Stimulated activated naive CD8-positive, alpha-beta T cell treated with anti-CD3 and anti-CD28 coated beads, Interleukin-15, Interleukin-2, amounts not matched to agents 100 ng/mL and 50 ng/mL, for 24 hours (primary cell): ENCODE data around the gene MRTFB.

Experiments used
- H3K27ac Mint-ChIP-seq: one replicate; pipeline ENCODE4 v1.8.0; 2021; ENCODE audit warnings: mild to moderate bottlenecking, mixed read lengths
- H3K27me3 Mint-ChIP-seq: one replicate; pipeline ENCODE4 v1.8.0; 2021; ENCODE audit warnings: mixed read lengths
- H3K36me3 Mint-ChIP-seq: one replicate; pipeline ENCODE4 v1.8.0; 2021; ENCODE audit warnings: low read depth, mixed read lengths
- H3K4me1 Mint-ChIP-seq: one replicate; pipeline ENCODE4 v1.8.0; 2021; ENCODE audit warnings: low read depth, mixed read lengths
- H3K4me3 Mint-ChIP-seq: one replicate; pipeline ENCODE4 v1.8.0; 2021; ENCODE audit warnings: mild to moderate bottlenecking, mixed read lengths
- H3K9me3 Mint-ChIP-seq: one replicate; pipeline ENCODE4 v1.8.0; 2021; ENCODE audit warnings: mixed read lengths

The MRTFB gene

DNA sequence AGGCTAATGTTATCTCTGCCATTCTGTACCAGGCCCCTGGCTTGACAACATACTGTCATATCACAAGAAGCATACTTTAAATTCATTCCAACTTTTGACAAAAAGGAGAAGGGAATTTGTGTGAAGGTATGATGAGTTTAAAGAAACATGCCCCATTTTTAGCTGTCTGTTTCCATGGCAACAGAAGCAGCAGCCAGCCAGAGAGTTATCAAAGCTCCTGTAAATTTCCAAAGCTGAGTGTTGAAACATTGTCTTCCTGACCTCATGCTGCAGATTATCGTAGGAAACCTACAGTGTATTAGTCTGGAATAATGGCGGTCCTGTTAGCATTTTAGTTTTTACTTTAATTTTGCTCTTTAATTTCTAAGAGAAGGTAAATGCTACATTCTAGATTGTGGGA, 124.9 kb downstream of the MRTFB start:
- H3K36me3 Mint-ChIP-seq = peaks cover 5% of the 10 kb centered on the region
- H3K4me3 Mint-ChIP-seq = no peak overlapping the region
- H3K27me3 Mint-ChIP-seq = no peaks in the 10 kb centered on the region
- H3K4me1 Mint-ChIP-seq = peaks cover 34% of the 10 kb centered on the region
- no peak overlapping the region for H3K27ac Mint-ChIP-seq
- H3K9me3 Mint-ChIP-seq = no peaks in the 10 kb centered on the region

DNA sequence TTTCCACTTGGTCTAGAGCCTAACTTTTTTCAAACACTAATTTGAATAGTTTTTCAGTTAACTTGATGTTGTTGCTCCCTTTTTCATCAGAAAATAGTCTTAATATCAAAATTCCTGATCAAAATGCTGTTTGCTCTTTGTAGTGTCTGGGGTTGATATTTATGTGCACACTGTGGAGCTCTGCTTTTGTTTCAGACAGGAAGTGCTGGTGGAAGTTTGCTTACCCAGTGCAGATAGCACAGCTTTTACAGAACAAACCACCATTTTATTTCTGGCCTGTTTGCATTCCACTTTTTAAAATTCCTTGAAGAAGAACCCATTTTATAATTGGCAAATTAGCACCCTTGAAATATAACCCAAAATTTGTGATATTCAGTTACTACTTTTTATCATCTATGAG, 125.4 kb downstream of the MRTFB start:
- Mint-ChIP-seq H3K4me1 (peaks cover 34% of the 10 kb centered on the region), H3K27ac (no peak overlapping the region), H3K4me3 (no peak overlapping the region), H3K36me3 (peaks cover 5% of the 10 kb centered on the region), H3K27me3 (no peaks in the 10 kb centered on the region), H3K9me3 (no peaks in the 10 kb centered on the region)

DNA sequence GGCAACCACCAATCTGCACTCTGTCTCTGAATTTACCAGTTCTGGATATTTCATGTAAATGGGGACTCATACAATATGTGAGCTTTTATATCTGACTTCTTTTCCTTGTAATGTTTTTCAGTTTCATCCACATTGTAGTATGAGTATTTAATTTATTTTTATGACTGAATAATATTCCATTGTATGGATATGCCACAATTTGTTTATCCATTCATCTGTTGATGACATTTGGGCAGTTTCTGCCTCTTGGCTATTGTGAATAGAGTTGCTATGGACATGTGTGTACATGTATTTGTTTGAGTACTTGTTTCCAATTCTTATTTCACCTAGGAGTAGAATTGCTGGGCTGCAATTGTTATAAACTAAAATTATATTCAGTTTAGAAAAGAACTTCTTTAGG, 126.9 kb downstream of the MRTFB start:
- Mint-ChIP-seq H3K4me1 (peaks cover 34% of the 10 kb centered on the region), H3K36me3 (peaks cover 5% of the 10 kb centered on the region), H3K9me3 (no peaks in the 10 kb centered on the region)

GRCh38 chr16:14198572-14198971, 127.5 kb downstream of the MRTFB start:
- H3K36me3 Mint-ChIP-seq = peaks cover 5% of the 10 kb centered on the region
- peaks cover 28% of the 10 kb centered on the region for H3K4me1 Mint-ChIP-seq
- no peak overlapping the region for H3K27ac Mint-ChIP-seq
- H3K9me3 Mint-ChIP-seq = no peaks in the 10 kb centered on the region
- no peak overlapping the region for H3K4me3 Mint-ChIP-seq
- H3K27me3 Mint-ChIP-seq = no peaks in the 10 kb centered on the region

More for the DNA sequence above, 126.9 kb downstream of the MRTFB start:
- Mint-ChIP-seq H3K27me3 (no peaks in the 10 kb centered on the region), H3K4me3 (no peak overlapping the region), H3K27ac (no peak overlapping the region)

- Mint-ChIP-seq H3K4me3 (no peak overlapping the region), H3K27ac (no peak overlapping the region), H3K9me3 (no peaks in the 10 kb centered on the region), H3K4me1 (peaks cover 22% of the 10 kb centered on the region), H3K36me3 (peaks cover 5% of the 10 kb centered on the region), H3K27me3 (no peaks in the 10 kb centered on the region)
These were observed 128.1 kb downstream of the MRTFB start for GRCh38 chr16:14199199-14199598.

GRCh38 chr16:14199624-14200023, 128.5 kb downstream of the MRTFB start:
- Mint-ChIP-seq H3K4me3 (no peak overlapping the region), H3K36me3 (peaks cover 5% of the 10 kb centered on the region), H3K9me3 (no peaks in the 10 kb centered on the region), H3K27ac (no peak overlapping the region), H3K4me1 (peaks cover 22% of the 10 kb centered on the region), H3K27me3 (no peaks in the 10 kb centered on the region)

DNA sequence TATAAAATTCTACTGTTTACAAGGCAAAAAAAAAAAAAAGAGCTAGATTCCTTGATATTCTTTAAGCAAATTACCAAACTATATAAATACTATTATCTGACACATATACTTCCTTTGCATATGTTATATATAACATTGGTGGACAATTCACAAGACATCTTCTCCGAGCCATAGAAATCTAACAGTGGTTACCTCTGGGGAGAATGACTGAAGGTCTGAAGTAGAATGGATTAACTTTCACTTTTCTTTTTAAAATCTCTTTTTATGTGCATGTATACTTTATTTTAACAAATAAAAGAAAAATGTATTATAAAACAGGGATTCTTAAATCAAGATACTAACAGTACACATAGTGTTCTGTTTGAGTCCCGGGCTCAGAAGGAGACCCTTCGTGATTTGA, 131.0 kb downstream of the MRTFB start:
- Mint-ChIP-seq H3K4me1 (peaks cover 12% of the 10 kb centered on the region), H3K27ac (no peak overlapping the region), H3K9me3 (no peaks in the 10 kb centered on the region), H3K4me3 (no peak overlapping the region), H3K36me3 (peaks cover 5% of the 10 kb centered on the region), H3K27me3 (no peaks in the 10 kb centered on the region)

DNA sequence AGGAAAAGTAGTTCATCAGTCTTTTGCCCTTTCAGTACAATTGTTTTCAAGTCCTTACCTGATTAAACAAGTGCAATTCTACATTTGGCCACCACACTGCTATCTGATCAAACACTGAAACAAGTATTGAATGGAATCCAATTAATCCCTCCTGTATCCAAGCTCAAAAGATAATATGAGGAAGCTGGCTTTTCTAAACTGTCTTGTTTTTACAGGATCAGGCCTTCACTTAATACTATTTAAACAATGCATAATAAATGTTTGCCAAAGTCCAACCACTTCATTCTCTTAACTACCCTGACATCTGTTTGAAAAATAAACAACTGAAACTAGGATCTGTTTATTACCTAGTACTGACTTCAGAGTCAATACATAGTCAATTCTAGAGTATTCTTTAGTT, 131.6 kb downstream of the MRTFB start:
- H3K36me3 Mint-ChIP-seq = peaks cover 5% of the 10 kb centered on the region
- H3K4me3 Mint-ChIP-seq = no peak overlapping the region
- H3K27ac Mint-ChIP-seq = no peak overlapping the region
- H3K4me1 Mint-ChIP-seq = peaks cover 9% of the 10 kb centered on the region
- H3K9me3 Mint-ChIP-seq = no peaks in the 10 kb centered on the region
- H3K27me3 Mint-ChIP-seq = no peaks in the 10 kb centered on the region

GRCh38 chr16:14203166-14203565, 132.0 kb downstream of the MRTFB start:
- Mint-ChIP-seq H3K27me3 (no peaks in the 10 kb centered on the region), H3K36me3 (peaks cover 5% of the 10 kb centered on the region), H3K27ac (no peak overlapping the region)

GRCh38 chr16:14205666-14206065, 134.5 kb downstream of the MRTFB start:
- Mint-ChIP-seq H3K9me3 (no peaks in the 10 kb centered on the region), H3K27ac (no peak overlapping the region), H3K4me3 (no peak overlapping the region), H3K4me1 (peaks cover 4% of the 10 kb centered on the region), H3K36me3 (no peaks in the 10 kb centered on the region), H3K27me3 (no peaks in the 10 kb centered on the region)

More at GRCh38 chr16:14203166-14203565, 132.0 kb downstream of the MRTFB start:
- H3K4me1 Mint-ChIP-seq = peaks cover 9% of the 10 kb centered on the region
- no peak overlapping the region for H3K4me3 Mint-ChIP-seq
- no peaks in the 10 kb centered on the region for H3K9me3 Mint-ChIP-seq

- no peak overlapping the region for H3K4me3 Mint-ChIP-seq
- no peaks in the 10 kb centered on the region for H3K27me3 Mint-ChIP-seq
- peaks cover 15% of the 10 kb centered on the region for H3K36me3 Mint-ChIP-seq
These were observed 140.9 kb downstream of the MRTFB start for GRCh38 chr16:14211856-14212543.

GRCh38 chr16:14215941-14216340, 144.8 kb downstream of the MRTFB start:
- H3K4me1 Mint-ChIP-seq = no peaks in the 10 kb centered on the region
- no peaks in the 10 kb centered on the region for H3K9me3 Mint-ChIP-seq
- H3K36me3 Mint-ChIP-seq = peaks cover 41% of the 10 kb centered on the region
- H3K27ac Mint-ChIP-seq = no peak overlapping the region
- no peaks in the 10 kb centered on the region for H3K27me3 Mint-ChIP-seq
- H3K4me3 Mint-ChIP-seq = no peak overlapping the region

More at GRCh38 chr16:14211856-14212543, 140.9 kb downstream of the MRTFB start:
- Mint-ChIP-seq H3K4me1 (no peaks in the 10 kb centered on the region), H3K27ac (no peak overlapping the region), H3K9me3 (no peaks in the 10 kb centered on the region)

GRCh38 chr16:14219983-14220382, 148.9 kb downstream of the MRTFB start:
- H3K9me3 Mint-ChIP-seq = no peaks in the 10 kb centered on the region
- no peak overlapping the region for H3K27ac Mint-ChIP-seq
- no peaks in the 10 kb centered on the region for H3K4me1 Mint-ChIP-seq
- H3K27me3 Mint-ChIP-seq = no peaks in the 10 kb centered on the region
- peaks cover 61% of the 10 kb centered on the region for H3K36me3 Mint-ChIP-seq
- H3K4me3 Mint-ChIP-seq = no peak overlapping the region

GRCh38 chr16:14223632-14224031, 152.5 kb downstream of the MRTFB start:
- Mint-ChIP-seq H3K36me3 (peaks cover 50% of the 10 kb centered on the region), H3K27ac (no peak overlapping the region), H3K9me3 (no peaks in the 10 kb centered on the region), H3K4me3 (no peak overlapping the region), H3K27me3 (no peaks in the 10 kb centered on the region), H3K4me1 (no peaks in the 10 kb centered on the region)

DNA sequence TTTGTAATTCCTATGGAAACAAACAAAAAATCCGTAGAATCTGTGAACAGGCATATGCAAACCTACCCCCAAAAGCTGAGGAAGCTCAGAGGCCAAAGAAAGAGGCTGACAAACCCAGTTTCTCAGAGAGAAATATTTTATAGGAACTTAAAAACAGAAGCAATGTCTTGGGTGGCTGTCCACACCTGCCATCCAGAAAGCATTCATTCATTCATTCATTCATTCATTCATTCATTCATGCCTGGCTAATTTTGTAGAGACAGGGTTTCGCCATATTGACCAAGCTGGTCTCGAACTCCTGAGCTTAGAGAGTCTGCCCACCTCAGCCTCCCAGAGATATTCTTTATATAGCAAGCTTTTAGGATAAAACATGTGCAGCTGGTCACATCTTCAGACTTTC, 154.3 kb downstream of the MRTFB start:
- no peaks in the 10 kb centered on the region for H3K9me3 Mint-ChIP-seq
- no peaks in the 10 kb centered on the region for H3K27me3 Mint-ChIP-seq
- no peak overlapping the region for H3K4me3 Mint-ChIP-seq
- H3K36me3 Mint-ChIP-seq = peaks cover 46% of the 10 kb centered on the region
- no peak overlapping the region for H3K27ac Mint-ChIP-seq
- no peaks in the 10 kb centered on the region for H3K4me1 Mint-ChIP-seq
